NCI-H748 (cell line): ENCODE results near the gene MAD2L1BP.
"Not testable (repeated sequence)": the region's sequence is repeated elsewhere in the genome, so short reads cannot be mapped to it uniquely, and the experiment has no call there.

Experiments used
- DNase-seq: peaks from one replicate; lab custom pipeline; 2025; ENCODE audit not compliant: unreplicated experiment; lab: John Stamatoyannopoulos, UW

Gene MAD2L1BP

DNA sequence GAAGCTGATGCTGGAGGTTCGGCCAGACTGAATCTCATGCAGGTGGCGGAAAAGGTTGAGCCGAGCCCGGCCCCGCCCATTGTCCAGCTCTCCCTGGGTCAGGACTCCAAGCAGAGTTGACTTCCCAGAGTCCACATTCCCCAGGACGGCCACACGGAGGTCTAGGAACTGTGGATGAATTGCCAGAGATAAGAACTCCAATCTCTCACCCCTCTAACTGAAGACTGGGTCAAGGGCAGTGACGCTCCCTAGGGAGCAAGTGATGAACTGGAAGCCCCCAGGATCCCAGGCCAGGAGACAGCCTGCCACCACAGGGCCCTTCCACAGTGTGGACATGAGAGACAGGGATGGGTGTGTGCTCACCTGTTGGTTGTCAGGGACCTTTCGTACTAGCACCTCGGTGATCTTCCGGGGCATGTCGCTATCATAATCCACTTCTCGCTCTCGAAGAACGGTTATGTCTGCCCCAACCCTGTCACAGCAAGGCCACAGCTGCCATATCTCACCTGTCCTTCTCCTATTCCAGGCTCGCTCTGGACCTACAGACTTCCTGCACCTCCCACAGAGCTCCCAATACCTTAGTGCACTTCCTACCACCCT lies 10.1 kb upstream of the MAD2L1BP start:
- DNase-seq, result no peak

DNA sequence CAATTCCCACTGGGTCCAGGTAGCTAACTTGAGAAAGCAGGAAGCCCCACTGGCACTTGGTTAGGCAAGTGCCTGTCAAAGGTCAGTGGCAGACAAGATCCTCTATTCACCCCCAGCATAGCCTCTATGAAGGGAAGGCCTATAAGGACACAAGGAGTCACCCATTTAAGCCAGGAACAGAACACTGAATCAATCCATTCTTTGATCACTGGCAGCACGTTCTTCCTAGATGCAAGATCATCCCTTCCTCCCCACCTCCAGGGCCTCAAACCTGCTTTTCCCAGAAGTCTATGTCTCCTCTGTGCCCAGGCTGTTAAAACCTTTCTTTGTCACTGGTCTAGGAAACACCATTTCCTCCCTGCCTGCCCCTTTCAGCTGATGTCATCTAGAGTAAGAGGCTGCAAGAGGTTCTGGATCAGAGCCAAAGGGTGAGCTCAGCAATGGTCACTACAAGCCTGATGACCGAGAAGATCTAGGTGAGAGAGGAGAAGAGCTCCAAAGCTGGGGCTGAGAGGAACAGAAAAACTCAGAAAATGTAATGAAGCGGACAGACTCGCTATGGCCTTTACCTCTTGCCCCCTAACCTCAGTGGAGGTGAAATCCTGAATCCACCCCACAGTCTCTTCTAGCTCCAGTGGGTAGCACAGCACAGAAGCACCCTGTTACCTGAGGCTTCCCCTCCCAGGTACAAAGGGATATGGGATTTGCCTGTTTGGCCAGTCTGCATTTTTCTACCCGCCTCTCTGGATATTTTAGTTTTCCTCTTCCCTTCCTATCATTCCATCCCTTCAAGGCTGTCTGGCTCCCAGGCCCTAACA lies 8.4 kb upstream of the MAD2L1BP start:
- peak; percentile 77 for DNase-seq

DNA sequence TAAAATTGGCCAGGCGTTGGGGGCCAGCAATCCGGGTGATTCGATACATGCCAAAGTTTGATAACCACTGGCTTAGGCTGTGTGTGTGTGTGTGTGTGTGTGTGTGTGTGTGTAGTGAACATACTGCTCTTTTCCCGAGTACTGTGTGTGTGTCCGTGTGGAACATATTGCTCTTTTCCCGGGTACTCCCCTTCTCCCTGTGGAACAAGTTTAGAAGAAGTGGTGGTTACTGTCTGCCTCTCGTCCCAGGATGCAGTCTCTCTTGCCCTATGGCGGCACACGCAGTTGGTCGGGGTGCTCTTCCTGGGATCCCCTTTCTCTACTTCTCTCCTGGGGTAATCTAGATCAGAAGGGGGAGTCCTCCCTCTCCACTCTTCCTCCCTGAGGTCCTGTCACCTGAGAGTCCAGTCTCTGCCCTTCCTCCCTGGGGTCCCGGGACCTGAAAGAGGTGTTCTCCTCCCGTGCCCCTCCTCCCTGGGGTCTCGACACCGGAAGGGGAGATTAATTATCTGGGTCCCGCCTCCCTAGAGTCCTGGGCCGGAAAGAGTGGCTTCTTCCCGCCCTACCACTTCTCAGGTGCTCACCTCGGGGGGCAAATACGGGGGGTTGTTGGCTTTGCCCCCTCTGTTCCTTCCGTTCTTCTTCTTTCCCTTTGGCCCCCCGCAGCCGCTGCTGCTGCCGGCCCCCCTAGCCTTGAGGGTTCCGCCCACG lies 7.1 kb upstream of the MAD2L1BP start:
- DNase-seq, result peak; percentile 80

DNA sequence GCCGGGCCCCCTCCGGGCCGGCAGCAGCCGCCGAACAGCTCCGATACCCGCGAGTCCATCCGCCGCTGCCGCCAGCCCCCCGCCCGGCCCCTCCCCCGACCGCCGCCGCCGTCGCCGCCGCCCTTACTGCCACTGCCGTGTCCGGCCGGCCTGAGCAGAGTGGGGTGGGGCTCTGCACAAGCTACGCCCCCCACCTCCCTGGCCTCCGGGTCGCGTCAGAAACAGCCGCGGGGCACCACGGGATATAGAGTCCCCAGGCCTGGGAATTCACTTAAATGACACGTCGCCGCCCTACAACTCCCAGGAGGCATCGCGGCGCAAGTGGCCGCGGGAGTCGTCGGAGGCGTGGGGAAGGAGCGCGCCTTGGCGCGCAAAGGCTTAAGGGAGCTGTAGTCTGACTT lies 6.5 kb upstream of the MAD2L1BP start, which contains the start of gene GTPBP2:
GTPBP2 (minus strand) TSS at position 161 of the 401 bp plus-strand sequence; CDS start at position 59, 102 bp downstream.
- peak; percentile 100 for DNase-seq

DNA sequence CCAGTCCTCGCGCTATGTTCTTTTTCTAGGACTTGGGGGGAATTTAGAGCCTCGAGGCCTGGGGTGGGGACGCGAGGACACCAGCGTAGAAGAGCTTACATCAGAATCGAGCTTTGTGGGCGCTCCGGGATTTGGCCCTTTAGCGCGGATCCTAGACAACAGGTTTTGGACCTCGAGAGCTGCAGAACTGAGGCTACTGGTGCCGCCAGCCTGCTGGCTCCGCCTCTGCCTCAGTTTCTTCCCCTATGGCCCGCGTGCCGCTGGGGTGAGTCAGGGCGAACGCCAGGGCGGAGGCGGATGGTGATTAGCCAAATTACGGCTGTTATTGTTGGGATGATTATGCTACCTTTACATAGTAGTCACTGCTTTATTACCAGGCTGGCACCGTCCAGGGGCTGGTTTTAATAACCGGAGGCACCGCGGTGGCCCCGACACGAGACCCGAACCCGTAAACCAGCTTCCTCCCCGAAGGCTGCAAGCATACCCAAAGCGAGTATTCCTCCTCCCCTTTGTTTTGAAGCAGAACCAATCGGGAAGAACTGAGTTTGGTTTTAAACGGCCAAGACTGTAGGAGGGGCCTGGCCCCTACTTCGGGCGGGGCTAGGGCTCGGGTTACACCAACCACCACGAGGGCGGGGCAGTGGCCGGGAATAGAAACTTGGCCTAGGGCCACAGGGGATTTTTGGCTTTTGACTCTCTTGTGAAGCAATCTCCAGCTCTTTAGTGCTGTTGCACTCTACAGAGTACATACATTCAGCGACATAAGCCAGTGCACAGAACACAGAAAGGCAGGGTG lies 5.9 kb upstream of the MAD2L1BP start:
- DNase-seq, result peak; percentile 99

DNA sequence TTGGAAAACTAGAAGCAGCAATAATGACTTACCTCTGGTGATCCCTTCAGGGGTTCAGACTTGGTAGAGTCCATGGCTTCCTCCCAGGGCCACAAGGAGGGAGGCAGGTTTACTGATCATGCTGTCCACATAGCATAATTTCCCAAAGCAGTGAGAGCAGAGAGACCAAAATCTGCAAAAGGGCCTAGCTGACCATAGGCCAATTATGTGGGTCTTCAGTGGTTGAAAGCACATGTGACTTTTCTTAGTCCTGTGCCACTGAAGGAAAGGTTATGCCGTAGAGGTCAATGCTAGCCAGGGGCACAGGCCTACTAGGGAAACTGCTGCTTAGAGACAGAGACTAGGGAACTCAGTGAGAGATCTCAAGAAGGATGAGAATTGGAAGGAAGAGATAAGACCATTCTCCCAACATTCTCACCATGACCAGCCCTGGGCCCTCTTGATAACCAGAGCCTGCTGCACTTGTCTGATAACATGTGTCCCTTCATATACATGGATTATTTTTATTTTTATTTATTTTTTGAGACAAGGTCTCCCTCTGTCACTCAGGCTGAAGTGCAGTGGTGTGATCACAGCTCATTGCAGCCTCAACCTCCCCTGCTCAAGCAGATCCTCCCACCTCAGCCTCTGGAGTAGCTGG lies 4.5 kb upstream of the MAD2L1BP start:
- DNase-seq, result no peak

DNA sequence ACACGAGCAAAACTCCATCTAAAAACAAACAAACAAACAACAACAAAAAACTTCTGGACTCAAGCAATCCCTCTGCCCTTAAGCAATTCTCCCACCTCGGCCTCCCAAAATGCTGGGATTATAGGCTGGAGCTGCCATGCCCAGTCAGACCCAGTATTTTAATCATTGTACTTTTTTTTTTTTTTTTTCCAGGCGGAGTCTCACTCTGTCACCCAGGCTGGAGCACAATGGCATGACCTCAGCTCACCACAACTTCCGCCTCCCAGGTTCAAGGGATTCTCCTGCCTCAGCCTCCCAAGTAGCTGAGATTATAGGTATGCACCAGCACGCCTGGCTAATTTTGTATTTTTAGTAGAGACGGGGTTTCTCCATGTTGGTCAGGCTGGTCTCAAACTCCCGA lies 2.6 kb upstream of the MAD2L1BP start:
- DNase-seq, result not testable (repeated sequence)

DNA sequence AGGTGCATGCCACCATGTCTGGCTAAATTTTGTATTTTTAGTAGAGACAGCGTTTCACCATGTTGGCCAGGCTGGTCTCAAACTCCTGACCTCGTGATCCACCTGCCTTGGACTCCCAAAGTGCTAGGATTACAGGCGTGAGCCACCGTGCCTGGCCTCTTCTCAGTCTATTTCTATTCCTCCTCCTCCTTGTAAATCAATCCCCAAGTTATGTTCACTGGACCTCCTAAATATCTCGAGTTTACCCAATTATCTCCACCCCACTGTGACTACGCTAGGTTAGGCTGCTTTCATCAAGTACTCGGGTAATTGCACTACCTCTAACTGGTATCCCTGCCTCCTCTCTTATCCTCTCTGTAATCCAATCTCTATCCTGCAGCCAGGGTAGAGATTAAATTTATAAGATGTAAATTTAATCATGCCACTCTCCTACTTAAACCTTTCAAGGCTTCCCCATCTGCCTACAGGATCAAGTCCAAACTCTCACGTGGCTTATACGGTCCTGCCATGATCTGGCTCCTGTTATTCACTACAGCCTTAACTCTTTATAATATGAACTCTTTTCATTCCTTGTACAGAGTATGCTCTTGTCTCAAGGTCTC lies 837 bp upstream of the MAD2L1BP start:
- no peak for DNase-seq

DNA sequence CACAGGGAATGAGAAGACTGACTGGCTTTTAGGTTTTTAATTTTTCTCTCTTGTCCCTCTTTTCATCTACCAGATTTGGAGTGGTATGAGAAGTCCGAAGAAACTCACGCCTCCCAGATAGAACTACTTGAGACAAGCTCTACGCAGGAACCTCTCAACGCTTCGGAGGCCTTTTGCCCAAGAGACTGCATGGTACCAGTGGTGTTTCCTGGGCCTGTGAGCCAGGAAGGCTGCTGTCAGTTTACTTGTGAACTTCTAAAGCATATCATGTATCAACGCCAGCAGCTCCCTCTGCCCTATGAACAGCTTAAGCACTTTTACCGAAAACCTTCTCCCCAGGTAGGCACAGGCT lies 644 bp downstream of the MAD2L1BP start:
- DNase-seq, result peak; percentile 33

DNA sequence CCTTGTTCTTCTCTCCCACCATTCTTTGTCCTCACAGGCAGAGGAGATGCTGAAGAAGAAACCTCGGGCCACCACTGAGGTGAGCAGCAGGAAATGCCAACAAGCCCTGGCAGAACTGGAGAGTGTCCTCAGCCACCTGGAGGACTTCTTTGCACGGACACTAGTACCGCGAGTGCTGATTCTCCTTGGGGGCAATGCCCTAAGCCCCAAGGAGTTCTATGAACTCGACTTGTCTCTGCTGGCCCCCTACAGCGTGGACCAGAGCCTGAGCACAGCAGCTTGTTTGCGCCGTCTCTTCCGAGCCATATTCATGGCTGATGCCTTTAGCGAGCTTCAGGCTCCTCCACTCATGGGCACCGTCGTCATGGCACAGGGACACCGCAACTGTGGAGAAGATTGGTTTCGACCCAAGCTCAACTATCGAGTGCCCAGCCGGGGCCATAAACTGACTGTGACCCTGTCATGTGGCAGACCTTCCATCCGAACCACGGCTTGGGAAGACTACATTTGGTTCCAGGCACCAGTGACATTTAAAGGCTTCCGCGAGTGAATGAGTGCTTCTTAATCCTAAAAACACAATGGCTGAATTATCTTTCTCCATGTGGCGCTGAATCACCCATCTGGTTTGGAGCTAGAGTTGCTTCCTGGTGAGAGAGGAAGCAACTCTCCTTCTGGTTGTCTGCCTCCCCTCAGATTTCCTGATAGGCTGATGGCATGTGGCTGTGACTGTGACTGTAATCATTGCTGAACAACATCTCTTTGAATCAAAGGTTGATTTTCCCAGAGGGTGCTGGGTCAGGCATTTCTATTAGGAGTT lies 4.6 kb downstream of the MAD2L1BP start:
- no peak for DNase-seq

DNA sequence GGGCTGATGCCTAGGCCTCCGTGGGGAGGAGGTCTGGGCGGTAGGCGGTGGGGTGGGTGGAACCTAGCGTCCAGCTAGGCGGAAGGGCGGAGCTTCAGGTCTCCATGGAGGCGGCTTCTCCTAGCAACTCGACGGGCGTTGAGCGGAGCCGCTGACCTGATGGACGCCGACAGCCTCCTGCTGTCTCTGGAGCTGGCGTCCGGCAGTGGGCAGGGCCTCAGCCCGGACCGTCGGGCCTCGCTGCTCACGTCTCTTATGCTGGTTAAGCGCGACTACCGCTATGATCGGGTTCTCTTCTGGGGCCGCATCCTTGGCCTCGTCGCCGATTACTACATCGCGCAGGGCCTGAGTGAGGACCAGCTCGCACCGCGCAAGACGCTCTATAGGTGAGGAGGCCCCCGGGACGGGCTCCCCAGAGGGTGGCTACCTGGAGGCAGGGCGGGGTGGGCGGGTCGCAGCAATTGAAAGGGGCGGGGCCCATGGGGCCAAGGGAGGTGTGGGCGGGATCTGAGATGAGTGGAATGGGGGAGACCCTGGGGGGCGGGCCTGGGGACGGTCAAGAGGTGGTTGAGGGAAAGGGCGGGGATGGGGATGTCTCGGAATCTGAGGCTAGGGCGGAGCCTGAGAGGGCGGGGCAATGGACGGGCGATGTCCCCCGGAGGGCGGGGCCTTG lies 9.4 kb downstream of the MAD2L1BP start, which contains the start of gene RSPH9:
RSPH9 (plus strand) TSS at position 97 of the 673 bp plus-strand sequence; CDS start at position 160, 63 bp downstream.
- peak; percentile 78 for DNase-seq

DNA sequence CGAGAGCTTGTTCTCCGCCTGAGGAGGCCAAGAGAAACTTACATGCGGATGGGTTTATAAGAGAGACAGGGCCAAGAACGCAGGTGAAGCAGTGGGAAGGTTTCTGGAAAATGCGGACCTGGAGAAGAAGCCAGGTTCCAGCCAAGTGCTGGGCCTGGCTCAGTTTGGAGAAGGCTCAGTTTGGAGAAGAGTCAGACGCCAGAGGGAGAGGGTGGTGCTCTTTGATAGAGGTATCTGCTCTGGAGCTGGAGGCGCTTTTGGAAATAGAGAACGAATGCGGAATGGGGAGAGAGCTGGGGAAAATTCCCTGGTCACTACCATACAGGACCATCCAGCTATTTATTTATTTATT lies 9.9 kb downstream of the MAD2L1BP start:
- no peak for DNase-seq

DNA sequence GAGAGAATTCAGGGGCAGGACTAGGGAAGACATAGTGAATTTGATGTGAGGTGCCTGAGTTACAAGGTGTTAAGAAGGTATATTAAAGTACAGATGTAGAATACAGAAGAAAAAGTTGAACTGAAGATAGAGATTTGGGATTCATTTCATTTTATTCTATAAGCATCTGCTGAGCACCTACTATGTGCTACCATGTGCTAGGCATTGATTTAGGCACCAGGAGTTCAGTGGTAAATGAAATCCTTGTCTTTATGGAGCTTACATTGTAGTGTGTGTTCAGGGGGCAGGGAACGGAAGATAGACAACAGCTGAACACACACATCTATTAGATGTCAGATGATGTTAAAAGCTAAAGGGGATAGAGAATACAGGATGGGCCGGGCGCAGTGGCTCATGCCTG lies 12.0 kb downstream of the MAD2L1BP start:
- no peak for DNase-seq

DNA sequence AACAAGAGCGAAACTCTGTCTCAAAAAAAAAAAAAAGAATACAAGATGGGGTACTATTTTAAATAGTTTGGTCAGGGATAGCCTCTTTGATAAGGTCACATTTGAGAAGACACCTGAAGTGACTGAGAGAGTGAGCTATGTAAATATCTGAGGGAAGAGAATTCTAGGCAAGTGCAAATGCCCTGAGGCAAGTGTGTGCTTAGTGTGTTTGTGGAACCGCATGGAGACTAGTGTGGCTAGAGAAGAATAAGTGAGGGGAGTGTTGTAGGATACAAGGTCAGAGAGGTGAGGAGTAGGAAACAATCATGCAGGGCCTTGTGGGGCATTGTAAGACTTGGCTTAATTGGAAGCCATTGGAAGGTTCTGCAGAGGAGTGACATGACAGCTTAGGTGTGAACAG lies 12.6 kb downstream of the MAD2L1BP start:
- no peak for DNase-seq

DNA sequence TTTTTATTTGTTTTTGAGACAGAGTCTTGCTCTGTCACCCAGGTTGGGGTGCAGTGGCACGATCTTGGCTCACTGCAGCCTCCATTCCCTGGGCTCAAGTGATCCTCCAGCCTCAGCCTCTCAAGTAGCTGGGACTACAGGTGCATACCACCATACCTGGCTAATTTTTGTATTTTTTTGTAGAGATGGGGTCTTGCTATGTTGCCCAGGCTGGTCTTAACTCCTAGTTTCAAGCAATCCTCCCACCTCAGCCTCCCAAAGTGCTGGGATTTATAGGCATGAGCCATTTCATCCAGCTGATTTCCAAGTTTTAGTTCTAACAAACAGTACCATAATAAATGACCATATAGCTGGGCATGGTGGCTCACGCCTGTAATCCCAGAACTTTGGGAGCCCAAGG lies 17.2 kb downstream of the MAD2L1BP start:
- DNase-seq, result not testable (repeated sequence)

DNA sequence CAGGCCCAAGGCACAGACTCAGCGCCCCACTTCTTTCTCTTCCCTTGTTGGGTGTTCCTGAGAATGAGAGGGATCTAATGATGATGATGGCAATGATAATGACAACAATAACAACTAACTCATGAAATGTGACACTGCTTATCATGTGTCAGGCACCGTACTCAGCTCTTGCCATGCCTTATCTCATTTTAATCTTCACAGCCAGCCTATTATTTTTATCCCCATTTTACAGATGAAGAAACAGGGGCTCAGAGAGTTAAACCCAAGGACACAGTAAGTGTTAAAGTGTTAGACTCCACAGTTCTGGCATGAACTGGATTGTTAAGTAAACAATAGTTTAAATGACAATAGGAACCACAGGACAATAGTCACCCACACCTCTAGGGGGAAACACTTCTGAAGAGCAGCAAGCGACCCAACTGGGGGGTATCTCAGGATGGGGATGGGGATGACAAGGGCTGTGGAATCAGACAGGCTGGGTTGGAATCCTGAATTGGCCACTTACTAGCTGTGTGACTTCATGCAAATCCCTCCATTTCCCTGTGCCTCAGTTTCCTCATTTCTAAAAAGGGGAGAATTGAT lies 21.7 kb downstream of the MAD2L1BP start:
- DNase-seq, result no peak

DNA sequence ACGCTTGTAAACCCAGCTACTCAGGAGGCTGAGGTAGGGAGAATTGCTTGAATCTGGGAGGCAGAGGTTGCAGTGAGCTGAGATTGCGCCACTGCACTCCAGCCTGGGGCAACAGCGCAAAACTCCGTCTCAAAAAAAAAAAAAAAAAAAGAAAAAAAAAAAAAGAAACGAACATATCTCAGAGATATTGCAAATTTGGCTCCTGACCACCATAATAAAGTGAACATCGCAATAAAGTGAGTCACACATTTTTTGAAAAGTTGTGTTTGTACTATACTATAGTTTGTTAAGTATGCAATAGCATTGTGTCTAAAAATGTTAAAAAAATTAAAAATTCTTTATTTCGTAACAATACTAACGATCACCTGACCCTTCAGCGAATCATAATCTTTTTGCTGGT lies 22.5 kb downstream of the MAD2L1BP start:
- no peak for DNase-seq

DNA sequence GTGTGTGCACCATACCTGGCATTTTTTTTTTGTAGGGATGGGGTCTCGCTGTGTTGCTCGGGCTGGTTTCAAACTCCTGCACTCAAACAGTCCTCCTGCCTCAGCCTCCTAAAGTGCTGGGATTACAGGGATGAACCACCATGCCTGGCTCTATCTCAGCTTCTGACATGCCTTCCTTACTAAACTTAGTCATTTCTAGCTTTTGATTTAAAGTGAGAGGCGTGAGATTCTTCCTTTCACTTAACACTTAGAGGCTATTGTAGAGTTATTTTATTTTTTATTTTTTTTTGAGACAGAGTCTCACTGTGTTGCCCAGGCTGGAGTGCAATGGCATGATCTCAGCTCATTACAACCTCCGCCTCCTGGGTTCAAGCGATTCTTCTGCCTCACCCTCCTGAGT lies 27.3 kb downstream of the MAD2L1BP start:
- DNase-seq, result not testable (repeated sequence)

DNA sequence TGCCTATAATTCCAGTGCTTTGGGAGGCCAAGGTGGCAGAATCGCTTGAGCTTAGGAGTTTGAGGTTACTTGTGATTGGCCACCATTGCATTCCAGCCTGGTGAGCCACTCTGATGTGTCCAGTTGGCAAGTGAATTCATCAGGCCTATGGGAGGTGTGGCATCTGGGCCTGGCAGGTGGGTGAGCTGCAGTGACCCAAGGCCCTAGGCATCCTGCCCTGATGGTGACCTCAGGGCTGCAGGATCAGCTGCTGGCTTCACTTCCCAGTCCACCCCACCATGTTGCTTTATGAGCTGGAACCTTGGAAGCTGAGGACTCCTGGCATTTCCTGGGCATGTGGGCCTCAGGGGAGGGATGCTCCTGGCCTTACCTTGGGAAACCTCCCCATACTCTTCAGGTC lies 29.7 kb downstream of the MAD2L1BP start:
- DNase-seq, result no peak
